Fibroblast of mammary gland (primary cell): ENCODE measurements around the gene LRPAP1.
"Not testable (repeated sequence)": the region's sequence is repeated elsewhere in the genome, so short reads cannot be mapped to it uniquely, and the experiment has no call there.

Experiments
- DNase-seq: peaks from one replicate; pipeline ENCODE4 v3.0.0-alpha.2; 2010; ENCODE audit warnings: low read depth
- H3K4me3 ChIP-seq: 2 replicates; pipeline ENCODE4 v1.5.1; 2011; ENCODE audit warnings: low read depth, mild to moderate bottlenecking, low read length, moderate library complexity; ENCODE audit not compliant: control insufficient read depth
- CTCF ChIP-seq: conservative IDR thresholded peaks from 2 replicates; pipeline ENCODE4 v1.5.1; 2011; ENCODE audit warnings: low read depth, low read length, inconsistent platforms; ENCODE audit not compliant: control insufficient read depth, insufficient read depth

The LRPAP1 gene

DNA sequence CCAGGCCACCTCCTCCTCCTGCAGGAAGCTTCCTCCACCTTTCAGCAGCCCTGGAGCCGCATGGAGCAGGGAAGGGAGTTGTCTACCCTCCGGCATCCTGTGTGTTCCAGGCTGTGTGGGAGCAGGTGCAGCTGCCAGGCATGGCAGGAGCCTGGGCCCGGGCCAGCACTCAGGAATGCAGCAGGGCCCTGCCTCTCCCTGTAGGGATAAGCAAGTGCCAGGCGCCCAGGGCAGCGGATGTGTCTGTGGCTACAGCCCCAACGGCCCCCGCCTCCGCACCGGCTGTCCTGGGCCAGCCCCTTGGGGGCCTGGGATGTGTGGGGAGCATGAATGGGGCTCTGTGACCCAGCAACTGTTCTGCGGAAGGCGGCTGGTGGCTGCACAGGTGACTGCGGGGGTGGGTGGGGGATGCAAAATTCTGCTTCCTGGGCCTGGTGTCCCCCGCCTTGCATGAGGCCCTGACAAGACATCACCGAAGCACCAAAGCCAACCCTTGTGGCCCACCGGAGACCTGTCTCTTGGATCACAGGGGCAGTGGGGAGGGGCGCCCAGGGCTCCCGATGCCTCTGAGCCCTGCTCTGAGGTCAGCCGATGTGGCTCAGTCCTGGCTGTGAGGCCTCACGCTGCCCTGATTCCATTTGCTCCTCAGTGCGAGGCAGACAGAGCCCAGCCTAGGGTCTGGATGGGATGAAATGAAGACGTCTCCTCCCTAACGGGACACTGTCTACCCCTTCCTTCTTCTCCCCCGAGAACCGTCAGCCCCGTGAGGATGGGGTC lies 70.5 kb downstream of the LRPAP1 start:
- TF ChIP-seq CTCF = no peak
- no peak for DNase-seq
- no peak overlapping the region for H3K4me3 ChIP-seq

DNA sequence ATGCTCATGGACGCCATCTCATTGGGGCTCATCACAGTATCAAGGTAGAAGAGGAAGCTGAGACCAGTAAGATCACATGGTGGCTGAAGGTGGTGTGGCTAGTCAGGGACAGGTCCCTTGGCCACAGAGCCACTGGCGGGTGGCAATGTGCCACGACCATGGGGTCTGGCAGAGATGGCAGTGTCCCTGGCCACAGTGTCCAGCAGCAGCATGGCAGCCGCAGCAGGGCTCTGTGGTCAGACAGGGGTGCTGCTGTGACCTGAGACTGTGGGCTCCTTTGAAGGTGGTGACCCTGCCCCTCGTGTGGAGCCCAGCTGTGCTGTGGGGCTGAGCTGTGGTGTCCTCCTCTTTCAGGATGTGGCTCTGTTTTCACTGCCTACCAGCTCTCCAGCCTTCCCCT lies 71.3 kb downstream of the LRPAP1 start:
- DNase-seq = no peak
- no peak for TF ChIP-seq CTCF
- no peak overlapping the region for H3K4me3 ChIP-seq

DNA sequence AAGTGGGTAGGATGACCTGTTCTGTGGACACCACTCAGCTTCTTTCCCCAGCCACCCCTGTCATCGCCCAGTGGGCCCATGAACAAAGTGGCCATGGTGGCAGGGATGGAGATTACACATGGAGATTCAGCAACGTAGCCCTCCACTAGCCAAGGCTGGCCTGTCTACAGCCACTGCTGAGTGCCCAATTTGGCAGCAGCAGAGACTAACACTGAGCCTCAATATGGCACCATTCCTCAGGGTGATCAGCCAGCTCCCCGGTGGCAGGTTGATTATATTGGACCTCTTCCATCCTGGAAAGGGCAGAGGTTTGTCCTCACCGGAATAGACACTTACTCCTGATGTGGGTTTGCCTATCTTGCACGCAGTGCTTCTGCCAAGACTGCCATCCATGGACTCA lies 73.1 kb downstream of the LRPAP1 start:
- H3K4me3 ChIP-seq, DNase-seq: not testable (repeated sequence)

DNA sequence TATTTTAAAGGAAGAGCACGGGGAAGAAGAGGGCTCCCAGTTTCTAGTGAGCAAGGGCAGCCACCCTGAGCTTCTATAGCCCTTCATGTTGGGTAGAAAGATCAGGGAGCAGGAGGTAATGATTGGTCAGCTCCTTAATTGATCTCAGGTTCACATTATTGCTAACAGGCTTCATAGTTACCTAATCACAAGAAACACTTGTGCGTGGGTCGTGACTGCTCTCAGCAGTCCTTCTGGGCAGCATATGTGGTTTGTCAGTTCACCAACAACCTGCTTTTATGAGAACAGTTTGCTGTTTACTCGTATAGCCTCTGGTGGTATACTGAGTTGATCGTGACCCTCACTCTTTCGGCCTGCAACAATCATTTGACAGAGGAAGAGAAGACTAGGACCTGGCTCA lies 73.9 kb downstream of the LRPAP1 start:
- H3K4me3 ChIP-seq = no peak overlapping the region
- no peak for DNase-seq
- no peak for TF ChIP-seq CTCF

DNA sequence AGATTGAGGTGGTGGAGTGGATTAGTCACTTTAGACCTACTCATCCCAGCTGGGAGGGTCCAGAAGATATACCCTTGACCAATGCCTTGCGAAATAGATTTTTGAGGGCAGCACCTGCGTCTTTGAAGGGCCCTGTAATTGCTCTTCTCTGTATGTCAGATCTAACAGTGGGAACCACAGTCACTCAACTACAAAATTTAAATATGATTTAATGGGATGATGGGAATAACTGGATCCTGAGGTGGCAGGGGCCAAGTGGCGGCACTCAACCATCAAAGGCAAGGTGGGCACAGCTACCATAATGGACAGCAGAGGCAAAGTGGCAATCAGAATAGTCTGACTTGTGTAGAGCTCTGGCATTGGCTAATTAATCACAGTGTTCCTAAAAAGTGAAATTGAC lies 76.6 kb downstream of the LRPAP1 start:
- DNase-seq, H3K4me3 ChIP-seq: not testable (repeated sequence)
